Endodermal cell (in vitro differentiated cells): Measurements from ENCODE around the gene ZBTB46. TPM values are rescaled to one million over a fixed set of nuclear protein-coding genes. Genes with fewer than 3 reads are reported as not detected.

Experiments used
- DNase-seq: peaks from one replicate; pipeline ENCODE4 v3.0.0-alpha.2; 2017
- H3K27ac ChIP-seq: 2 replicates; pipeline ENCODE4 v1.5.1; 2013; ENCODE audit warnings: mild to moderate bottlenecking, low read depth, low read length, moderate library complexity
- H3K27me3 ChIP-seq: 2 replicates; pipeline ENCODE4 v1.6.1; 2013; ENCODE audit warnings: mild to moderate bottlenecking, low read length, moderate library complexity; ENCODE audit not compliant: insufficient read depth, control insufficient read depth, poor library complexity, severe bottlenecking
- H3K36me3 ChIP-seq: 2 replicates; pipeline ENCODE4 v1.7.0; 2013; ENCODE audit warnings: mild to moderate bottlenecking, low read length, moderate library complexity; ENCODE audit not compliant: control insufficient read depth, insufficient read depth
- H3K4me1 ChIP-seq: one replicate; pipeline ENCODE4 v1.7.0; 2013; ENCODE audit warnings: low read length; ENCODE audit not compliant: control insufficient read depth, insufficient read depth
- H3K4me3 ChIP-seq: 2 replicates; pipeline ENCODE4 v1.5.1; 2013; ENCODE audit warnings: mild to moderate bottlenecking, low read length, moderate library complexity
- H3K9ac ChIP-seq: 2 replicates; pipeline ENCODE4 v1.6.1; 2013; ENCODE audit warnings: mild to moderate bottlenecking, low read length, moderate library complexity; ENCODE audit not compliant: poor library complexity, severe bottlenecking; ENCODE audit errors: extremely low read depth
- H3K9me3 ChIP-seq: 2 replicates; pipeline ENCODE4 v1.6.1; 2013; ENCODE audit warnings: mild to moderate bottlenecking, low read length, moderate library complexity; ENCODE audit not compliant: control insufficient read depth
- H3K27ac Mint-ChIP-seq: 2 replicates; pipeline ENCODE4 v1.8.0; 2020; ENCODE audit warnings: mixed read lengths
- H3K27me3 Mint-ChIP-seq: 2 replicates; pipeline ENCODE4 v1.8.0; 2021; ENCODE audit warnings: mild to moderate bottlenecking, mixed read lengths; ENCODE audit not compliant: insufficient read depth
- H3K36me3 Mint-ChIP-seq: 2 replicates; pipeline ENCODE4 v1.8.0; 2020; ENCODE audit warnings: low read depth, mixed read lengths
- H3K4me1 Mint-ChIP-seq: 2 replicates; pipeline ENCODE4 v1.8.0; 2020; ENCODE audit warnings: mixed read lengths
- H3K4me3 Mint-ChIP-seq: 2 replicates; pipeline ENCODE4 v1.8.0; 2020; ENCODE audit warnings: mild to moderate bottlenecking, moderate library complexity, mixed read lengths
- H3K9me3 Mint-ChIP-seq: 2 replicates; pipeline ENCODE4 v1.8.0; 2020; ENCODE audit warnings: mild to moderate bottlenecking, mixed read lengths
- CTCF ChIP-seq: fragments of 200-600 bp; sonication (generic); conservative IDR thresholded peaks from 2 replicates; pipeline ENCODE4 v1.5.0; 2021; ENCODE audit warnings: antibody characterized with exemption, mild to moderate bottlenecking
- WGBS, 2 experiments: methylation state at CpG; one replicate each; pipeline versions ENCODE4 v1.1.5 to v1.1.7; 2013; ENCODE audit warnings: missing lambda C conversion rate in 2 of 2, mixed read lengths in 1 of 2; ENCODE audit not compliant: insufficient coverage in 1 of 2, insufficient read length in 1 of 2; 5-methylcytosine and 5-hydroxymethylcytosine counted together
- total RNA-seq, 2 donors: library from RNA; stranded (reverse); fragmentation: NEBNext Ultra II Directional in 1 of 2; extraction: Animal tissue kit (Norgen Biotek cat#: 25700) in 1 of 2; gene quantifications; 2 replicates in 1 of 2; 3 replicates in 1 of 2; pipeline ENCODE4 v1.2.1, GENCODE V29; 2021

The ZBTB46 gene
- total RNA-seq, 2 donors from 2014 or later: 24.9 to 25.9 TPM

GRCh38 chr20:63850689-63851547 is 19.9 kb upstream of the ZBTB46 start:
- Mint-ChIP-seq H3K27me3 (peaks cover 5% of the 10 kb centered on the region), H3K9me3 (no peaks in the 10 kb centered on the region), H3K4me3 (no peak overlapping the region), H3K27ac (no peak overlapping the region), H3K4me1 (peaks cover 2% of the 10 kb centered on the region), H3K36me3 (no peaks in the 10 kb centered on the region)
- Histone ChIP-seq H3K4me1 (peaks cover 6% of the 10 kb centered on the region), H3K4me3 (no peak overlapping the region), H3K27ac (no peak overlapping the region), H3K36me3 (no peaks in the 10 kb centered on the region), H3K27me3 (no peaks in the 10 kb centered on the region), H3K9me3 (no peaks in the 10 kb centered on the region), H3K9ac (no peak overlapping the region)
- no peak for TF ChIP-seq CTCF
- DNase-seq: peak; percentile 39
- 93 to 95% methylated on average over 20 to 27 of the region's 27 CpGs for WGBS, 2 experiments

DNA sequence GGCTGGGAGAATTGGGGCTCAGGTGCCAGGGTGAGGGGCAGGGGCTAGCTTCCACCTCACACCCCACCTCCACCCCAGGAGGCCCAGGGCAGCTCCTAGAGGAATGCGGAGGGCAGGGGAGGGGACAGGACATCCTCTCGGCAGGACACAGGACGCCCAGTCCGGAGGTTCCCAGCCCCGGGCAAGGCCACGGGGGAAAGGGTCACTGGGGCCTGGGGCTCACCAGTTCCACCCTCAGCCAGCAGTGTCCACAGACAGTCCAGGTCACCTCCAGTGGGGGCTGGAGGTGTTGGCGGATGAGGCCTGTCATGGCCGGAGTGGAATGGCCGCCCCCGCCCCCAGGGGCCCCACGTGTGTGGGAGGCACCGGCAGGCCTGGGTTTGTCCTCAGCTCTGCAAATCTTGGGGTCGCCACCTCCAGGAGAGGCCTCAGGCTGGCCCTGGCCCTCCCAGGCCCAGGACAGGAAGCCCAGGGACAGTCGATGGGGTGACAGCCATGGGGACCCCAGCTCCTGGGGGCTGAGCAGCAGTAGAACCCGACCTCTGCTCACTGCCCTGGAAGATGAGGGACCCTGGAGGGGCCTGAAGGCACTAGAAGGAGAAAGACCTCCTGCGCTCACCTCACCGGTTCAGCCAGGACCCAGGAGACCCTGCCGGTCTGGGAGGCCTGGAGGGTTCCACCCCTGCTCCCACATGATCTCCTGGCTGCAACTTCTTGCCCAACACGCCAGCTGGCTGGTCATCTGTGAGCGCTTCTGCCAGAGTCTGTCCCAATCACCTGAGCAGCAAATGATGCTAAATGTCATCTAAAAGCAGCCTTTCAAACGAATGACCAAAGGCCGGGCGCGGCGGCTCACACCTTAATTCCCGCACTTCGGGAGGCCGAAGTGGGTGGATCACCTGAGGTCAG is 17.2 kb upstream of the ZBTB46 start:
- DNase-seq: peak; percentile 68
- no peaks in the 10 kb centered on the region for H3K9me3 ChIP-seq
- H3K9me3 Mint-ChIP-seq: no peaks in the 10 kb centered on the region
- no peaks in the 10 kb centered on the region for H3K36me3 Mint-ChIP-seq
- H3K27me3 ChIP-seq: no peaks in the 10 kb centered on the region
- no peaks in the 10 kb centered on the region for H3K36me3 ChIP-seq
- peaks cover 7% of the 10 kb centered on the region for H3K27me3 Mint-ChIP-seq
- H3K27ac ChIP-seq: peak overlapping the region; percentile 41
- H3K4me1 ChIP-seq: peaks cover 6% of the 10 kb centered on the region
- no peak for TF ChIP-seq CTCF
- 85 to 87% methylated on average over 18 to 28 of the region's 28 CpGs for WGBS, 2 experiments
- no peak overlapping the region for H3K4me3 Mint-ChIP-seq
- no peak overlapping the region for H3K27ac Mint-ChIP-seq
- H3K4me1 Mint-ChIP-seq: peaks cover 2% of the 10 kb centered on the region
- no peak overlapping the region for H3K4me3 ChIP-seq
- no peak overlapping the region for H3K9ac ChIP-seq

DNA sequence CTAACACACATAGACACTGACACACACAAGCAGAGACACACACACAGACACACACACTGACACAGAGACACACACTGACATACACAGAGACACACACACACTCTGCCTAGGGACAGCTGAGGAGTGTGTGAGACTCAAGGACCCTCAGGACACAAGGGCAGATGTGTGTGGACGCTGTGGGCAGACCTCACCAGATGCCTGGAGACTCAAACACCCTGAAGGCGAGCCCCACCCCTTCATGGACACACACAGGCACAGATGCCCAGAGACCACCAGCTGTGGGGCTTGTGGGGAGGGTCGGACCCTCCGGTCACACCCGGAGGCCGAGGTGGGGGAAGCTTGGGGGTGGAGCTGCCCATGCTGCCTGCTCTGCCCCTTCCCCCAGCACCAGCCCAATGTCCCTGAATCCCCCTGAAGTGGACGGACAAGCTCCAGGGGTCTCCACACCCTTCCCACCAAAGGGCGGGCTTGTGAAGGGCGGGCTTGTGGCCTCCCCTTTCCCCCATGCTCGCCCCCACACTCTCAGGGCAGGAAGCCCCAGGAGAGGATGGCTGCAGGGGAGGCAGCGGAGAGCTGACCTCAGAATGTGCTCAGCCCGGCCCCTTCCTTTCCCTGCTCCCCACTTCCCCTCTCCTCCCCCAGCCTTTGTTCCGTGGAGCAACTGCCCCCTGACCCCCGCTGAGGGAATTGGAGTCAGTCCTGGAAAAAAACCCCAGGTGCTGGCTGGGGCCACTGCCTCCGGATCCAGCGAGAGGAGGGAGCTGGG is 16.4 kb upstream of the ZBTB46 start:
- Histone ChIP-seq H3K36me3 (no peaks in the 10 kb centered on the region), H3K27ac (peak overlapping the region; percentile 41), H3K9ac (no peak overlapping the region), H3K4me1 (peaks cover 6% of the 10 kb centered on the region), H3K27me3 (no peaks in the 10 kb centered on the region), H3K9me3 (no peaks in the 10 kb centered on the region), H3K4me3 (no peak overlapping the region)
- 58 to 59% methylated on average over 2 to 12 of the region's 16 CpGs for WGBS, 2 experiments
- Mint-ChIP-seq H3K4me3 (no peak overlapping the region), H3K36me3 (no peaks in the 10 kb centered on the region), H3K9me3 (no peaks in the 10 kb centered on the region), H3K4me1 (peaks cover 2% of the 10 kb centered on the region), H3K27ac (no peak overlapping the region), H3K27me3 (peaks cover 7% of the 10 kb centered on the region)
- peak; percentile 87 for DNase-seq
- no peak for TF ChIP-seq CTCF
